Measurements from ENCODE around the gene AGBL5.

Gene AGBL5

GRCh38 chr2:27080140-27080469 is 28.6 kb downstream of the AGBL5 start:
- DNase-seq, result no peak

GRCh38 chr2:27080603-27080936 is 29.1 kb downstream of the AGBL5 start:
- DNase-seq, result no peak

DNA sequence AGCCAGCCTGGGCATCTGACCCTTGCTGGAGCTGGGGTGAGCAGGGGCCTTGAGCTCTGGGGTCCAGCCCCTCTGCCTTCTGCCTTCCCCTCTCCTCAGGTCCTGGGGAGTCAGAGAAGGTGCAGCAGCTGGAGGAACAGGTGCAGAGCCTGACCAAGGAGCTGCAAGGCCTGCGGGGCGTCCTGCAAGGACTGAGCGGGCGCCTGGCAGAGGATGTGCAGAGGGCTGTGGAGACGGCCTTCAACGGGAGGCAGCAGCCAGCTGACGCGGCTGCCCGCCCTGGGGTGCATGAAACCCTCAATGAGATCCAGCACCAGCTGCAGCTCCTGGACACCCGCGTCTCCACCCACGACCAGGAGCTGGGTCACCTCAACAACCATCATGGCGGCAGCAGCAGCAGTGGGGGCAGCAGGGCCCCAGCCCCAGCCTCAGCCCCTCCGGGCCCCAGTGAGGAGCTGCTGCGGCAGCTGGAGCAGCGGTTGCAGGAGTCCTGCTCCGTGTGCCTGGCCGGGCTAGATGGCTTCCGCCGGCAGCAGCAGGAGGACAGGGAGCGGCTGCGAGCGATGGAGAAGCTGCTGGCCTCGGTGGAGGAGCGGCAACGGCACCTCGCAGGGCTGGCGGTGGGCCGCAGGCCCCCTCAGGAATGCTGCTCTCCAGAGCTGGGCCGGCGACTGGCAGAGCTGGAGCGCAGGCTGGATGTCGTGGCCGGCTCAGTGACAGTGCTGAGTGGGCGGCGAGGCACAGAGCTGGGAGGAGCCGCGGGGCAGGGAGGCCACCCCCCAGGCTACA is 30.7 kb downstream of the AGBL5 start:
- no peak for DNase-seq

DNA sequence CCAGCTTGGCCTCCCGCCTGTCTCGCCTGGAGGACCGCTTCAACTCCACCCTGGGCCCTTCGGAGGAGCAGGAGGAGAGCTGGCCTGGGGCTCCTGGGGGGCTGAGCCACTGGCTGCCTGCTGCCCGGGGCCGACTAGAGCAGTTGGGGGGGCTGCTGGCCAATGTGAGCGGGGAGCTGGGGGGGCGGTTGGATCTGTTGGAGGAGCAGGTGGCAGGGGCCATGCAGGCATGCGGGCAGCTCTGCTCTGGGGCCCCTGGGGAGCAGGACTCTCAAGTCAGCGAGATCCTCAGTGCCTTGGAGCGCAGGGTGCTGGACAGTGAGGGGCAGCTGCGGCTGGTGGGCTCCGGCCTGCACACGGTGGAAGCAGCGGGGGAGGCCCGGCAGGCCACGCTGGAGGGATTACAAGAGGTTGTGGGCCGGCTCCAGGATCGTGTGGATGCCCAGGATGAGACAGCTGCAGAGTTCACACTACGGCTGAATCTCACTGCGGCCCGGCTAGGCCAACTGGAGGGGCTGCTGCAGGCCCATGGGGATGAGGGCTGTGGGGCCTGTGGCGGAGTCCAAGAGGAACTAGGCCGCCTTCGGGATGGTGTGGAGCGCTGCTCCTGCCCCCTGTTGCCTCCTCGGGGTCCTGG is 31.4 kb downstream of the AGBL5 start:
- no peak for DNase-seq

DNA sequence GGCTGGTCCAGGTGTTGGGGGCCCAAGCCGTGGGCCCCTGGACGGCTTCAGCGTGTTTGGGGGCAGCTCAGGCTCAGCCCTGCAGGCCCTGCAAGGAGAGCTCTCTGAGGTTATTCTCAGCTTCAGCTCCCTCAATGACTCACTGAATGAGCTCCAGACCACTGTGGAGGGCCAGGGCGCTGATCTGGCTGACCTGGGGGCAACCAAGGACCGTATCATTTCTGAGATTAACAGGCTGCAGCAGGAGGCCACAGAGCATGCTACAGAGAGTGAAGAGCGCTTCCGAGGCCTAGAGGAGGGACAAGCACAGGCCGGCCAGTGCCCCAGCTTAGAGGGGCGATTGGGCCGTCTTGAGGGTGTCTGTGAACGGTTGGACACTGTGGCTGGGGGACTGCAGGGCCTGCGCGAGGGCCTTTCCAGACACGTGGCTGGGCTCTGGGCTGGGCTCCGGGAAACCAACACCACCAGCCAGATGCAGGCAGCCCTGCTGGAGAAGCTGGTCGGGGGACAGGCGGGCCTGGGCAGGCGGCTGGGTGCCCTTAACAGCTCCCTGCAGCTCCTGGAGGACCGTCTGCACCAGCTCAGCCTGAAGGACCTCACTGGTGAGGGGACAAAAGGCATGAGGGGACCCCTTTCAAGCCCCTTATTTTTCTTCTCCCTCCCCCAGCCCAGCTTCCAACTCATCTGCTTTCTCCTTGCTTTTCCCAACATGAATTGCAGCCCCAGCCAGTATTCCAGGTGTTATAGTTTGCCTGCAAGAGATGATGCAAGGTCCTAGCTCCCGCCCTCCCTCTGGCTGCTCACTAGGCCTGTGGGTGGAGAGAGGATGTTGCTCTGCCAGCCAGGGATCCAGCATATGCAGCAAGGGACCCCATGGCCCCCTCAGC is 32.2 kb downstream of the AGBL5 start:
- DNase-seq, result no peak

DNA sequence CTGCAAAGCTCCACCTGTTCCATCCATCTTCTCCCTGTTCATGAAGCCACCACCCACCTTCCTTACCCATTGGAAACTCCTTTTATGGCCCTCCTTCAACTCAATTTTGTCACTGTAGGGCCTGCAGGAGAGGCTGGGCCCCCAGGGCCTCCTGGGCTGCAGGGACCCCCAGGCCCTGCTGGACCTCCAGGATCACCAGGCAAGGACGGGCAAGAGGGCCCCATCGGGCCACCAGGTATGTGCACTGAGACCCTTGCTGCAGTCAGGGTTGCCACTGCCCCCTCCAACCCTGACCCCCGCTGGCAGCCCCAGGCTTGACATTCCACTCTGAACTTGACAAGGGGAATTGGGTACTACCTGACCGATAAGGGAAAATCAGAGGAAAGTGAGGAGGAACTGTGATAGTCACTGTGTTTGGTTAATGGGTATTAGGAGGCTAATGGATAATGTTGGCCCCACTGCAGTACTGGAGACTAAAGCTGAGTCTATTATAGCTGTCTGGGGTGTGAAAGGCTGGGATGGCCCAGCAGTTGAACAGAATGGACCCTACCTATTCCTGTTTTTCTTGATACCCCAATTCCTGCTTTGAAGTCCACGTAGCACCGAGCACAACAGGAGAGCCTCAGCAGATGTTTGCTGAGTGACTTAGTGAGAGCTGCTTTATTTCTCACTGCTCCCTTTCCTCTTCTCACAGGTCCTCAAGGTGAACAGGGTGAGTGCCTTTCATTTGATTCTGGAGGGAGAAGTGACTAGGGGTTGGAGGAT is 33.0 kb downstream of the AGBL5 start:
- no peak for DNase-seq

GRCh38 chr2:27085062-27085672 is 33.7 kb downstream of the AGBL5 start:
- DNase-seq, result no peak

GRCh38 chr2:27085673-27086089 is 34.2 kb downstream of the AGBL5 start:
- peak; percentile 18 for DNase-seq

- DNase-seq, result peak; percentile 96
Observed at GRCh38 chr2:27086090-27086723, 34.7 kb downstream of the AGBL5 start.

DNA sequence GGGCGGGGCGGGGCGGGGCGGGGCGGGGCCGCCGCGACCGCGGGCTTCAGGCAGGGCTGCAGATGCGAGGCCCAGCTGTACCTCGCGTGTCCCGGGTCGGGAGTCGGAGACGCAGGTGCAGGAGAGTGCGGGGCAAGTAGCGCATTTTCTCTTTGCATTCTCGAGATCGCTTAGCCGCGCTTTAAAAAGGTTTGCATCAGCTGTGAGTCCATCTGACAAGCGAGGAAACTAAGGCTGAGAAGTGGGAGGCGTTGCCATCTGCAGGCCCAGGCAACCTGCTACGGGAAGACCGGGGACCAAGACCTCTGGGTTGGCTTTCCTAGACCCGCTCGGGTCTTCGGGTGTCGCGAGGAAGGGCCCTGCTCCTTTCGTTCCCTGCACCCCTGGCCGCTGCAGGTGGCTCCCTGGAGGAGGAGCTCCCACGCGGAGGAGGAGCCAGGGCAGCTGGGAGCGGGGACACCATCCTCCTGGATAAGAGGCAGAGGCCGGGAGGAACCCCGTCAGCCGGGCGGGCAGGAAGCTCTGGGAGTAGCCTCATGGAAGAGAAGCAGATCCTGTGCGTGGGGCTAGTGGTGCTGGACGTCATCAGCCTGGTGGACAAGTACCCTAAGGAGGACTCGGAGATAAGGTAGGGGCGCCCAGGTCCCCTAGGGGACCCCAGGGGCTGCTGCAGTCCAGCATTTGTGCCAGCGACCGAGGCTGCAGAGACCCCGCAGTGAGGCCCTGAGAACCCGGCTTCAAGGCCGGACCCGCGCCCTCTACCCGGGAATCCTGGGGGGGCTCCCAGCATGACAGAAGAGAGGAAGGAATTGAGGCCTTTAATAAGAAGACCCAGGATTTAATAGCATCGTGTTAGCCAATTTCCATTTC is 35.5 kb downstream of the AGBL5 start, which contains the start of gene KHK:
TSS of gene KHK (plus strand) at position 49 of the 870 bp plus-strand sequence. CDS start at position 537, 488 bp downstream.
- DNase-seq, result no peak

GRCh38 chr2:27087823-27088410 is 36.4 kb downstream of the AGBL5 start:
- no peak for DNase-seq

DNA sequence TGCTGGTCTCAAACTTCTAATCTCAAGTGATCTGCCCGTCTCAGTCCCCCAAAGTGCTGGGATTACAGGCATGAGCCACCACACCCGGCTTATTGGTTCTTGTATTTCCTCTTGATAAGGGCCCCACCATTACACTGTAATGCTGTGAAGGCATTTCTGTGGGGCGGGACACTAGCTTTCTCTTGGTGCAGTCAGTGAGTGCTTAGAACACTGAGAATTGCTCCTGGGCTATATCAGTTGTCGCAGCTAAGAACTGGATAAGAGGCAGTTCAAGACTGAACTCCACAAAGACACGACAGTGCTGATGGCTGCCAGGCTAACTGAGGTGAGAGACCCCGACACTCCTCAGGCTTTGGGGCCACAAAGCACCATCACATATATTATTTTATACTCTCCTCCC is 37.2 kb downstream of the AGBL5 start:
- DNase-seq, result no peak

DNA sequence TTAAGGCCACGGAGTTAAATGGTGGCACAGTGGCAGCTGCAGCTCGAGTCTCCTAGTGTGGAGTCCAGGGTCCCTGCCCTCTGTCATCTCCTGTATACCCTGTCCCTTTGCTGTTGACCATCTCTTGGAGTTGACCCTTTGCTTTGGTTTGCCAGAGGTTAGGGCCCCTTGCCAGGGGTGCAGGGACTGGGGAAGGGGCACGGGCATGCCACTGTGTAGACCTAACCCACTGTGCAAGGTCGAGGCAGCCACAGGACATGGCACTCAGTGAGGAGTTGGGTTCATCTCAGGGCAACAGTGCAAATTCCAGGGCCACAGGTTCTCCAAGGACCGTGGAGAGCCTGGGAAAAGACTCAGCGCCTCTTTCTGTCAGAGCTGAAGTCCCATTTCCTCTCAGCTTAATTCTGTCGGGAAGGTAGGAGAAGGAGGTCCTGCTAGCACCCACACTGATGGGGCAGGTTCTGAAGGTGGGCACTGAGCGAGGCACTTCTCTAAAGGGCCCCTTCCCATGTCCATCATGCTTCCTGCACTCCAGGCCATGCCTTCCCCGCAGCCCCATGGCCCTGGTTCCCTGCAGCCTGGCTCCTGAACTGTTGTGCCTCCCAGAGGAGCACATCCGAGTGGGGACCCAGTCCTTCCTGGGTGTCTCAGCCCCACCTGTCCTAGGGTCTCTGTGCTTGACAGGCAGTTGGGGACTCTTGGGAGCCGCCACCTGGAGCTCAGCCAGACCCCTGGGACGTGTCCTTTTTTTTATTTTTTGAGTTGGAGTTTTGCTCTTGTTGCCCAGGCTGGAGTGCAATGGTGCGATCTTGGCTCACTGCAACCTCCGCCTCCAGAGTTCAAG is 37.9 kb downstream of the AGBL5 start:
- DNase-seq, result no peak

- no peak for DNase-seq
Observed at GRCh38 chr2:27091746-27092695, 40.6 kb downstream of the AGBL5 start.

- no peak for DNase-seq
Observed at GRCh38 chr2:27092696-27093429, 41.4 kb downstream of the AGBL5 start.

DNA sequence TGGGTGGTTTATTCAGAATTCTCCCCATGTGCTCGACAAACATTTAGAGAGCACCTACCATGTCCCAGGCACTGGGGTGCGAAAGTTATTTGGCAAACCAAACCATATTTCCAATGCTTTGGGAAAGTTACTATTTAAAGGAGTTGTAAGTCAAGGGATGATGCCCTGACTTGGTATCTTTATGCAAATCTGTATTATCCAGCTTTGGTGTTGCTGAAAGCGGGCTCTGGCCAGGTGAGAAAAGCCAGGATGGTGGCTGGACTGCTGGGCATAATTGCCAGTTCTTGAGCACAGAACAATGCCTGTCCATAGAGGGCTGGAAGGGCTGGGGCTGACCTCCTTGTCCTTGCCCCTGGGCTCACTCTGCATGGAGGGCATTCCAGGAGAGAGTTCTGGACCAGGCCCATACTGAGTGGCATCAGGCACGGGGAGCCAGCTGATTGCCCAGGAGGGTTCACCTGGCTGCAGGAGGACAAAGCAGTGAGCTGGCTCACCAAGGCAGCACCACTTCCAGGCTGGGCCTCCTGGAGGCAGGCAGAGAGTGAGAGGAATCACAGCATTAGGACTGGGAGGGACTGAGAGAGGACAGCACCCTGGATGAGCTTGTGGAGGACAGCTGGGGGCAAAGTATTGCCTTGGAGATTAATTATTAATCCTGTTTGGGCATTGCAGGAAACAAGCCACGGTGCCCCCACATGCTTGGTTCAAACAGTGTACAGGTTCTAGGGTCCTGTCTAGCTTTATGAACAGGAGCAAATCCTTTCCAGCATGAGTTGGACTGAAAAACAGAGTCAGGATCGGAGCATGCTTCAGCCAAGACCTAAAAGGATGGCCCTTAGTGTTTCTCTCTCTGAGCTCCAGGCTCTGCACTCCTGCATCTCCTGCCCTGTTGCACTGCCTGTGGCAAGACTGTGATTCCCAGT is 42.2 kb downstream of the AGBL5 start:
- no peak for DNase-seq
